Heart left ventricle (tissue), 13 donors: Measurements from ENCODE around the gene DOCK8.

Experiments used
- CTCF ChIP-seq, 12 donors: fragments of 200-600 bp; sonication (generic) in 4 of 12; IDR thresholded peaks; one replicate each; pipeline versions ENCODE4 v1.5.0 to v1.8.0; 2018 to 2022; ENCODE audit warnings: antibody characterized with exemption in 12 of 12, mild to moderate bottlenecking in 5 of 12
- POLR2A ChIP-seq, 2 donors: fragments of 450-650 bp; IDR thresholded peaks; one replicate each; pipeline ENCODE4 v1.6.1; 2017; ENCODE audit warnings: antibody characterized with exemption in 2 of 2, mild to moderate bottlenecking in 2 of 2, moderate library complexity in 2 of 2
- donor health status: ischemic (EF 13 %, LVEDD 7.1; RV severe dilation, severe dysfunction).
- donor health status: DM: no; HTN: yes; CAD: no.
- donor health status: DM: no; HTN: no; CAD: no.
- donor health status: ischemic (EF 25% LVEDD 6.9; RV normal size, moderate dysfunction).
- donor health status: ischemic (EF 25% LVEDD 5.7; RV mildly dilated, moderate dysfunction).
- donor health status: ischemic (EF 35%, LVEDD 5.7; RV mildly dilated, moderate dysfunction).
- donor health status: nonischemic (EF 11% LVEDD 7.7; RV severe dilation, severe dysfunction).
- donor health status: DM: yes; HTN: yes; CAD: no.
- donor health status: PGD.
- donor health status: ischemic (EF 29% LVEDD 5.4; RV normal size, mild dysfunction).
- donor health status: nonischemic (EF 23%, LVEDD 6.1; RV moderate dilation, normal function).

GRCh38 chr9:445033-445432 is 230.4 kb downstream of the DOCK8 start:
- TF ChIP-seq CTCF (IDR thresholded peaks at IDR 0.05): no peak
- TF ChIP-seq POLR2A (IDR thresholded peaks at IDR 0.05): no peak
